A172 (cell line): ENCODE data around the gene SEPHS1. TPM values are rescaled to one million over a fixed set of nuclear protein-coding genes. Genes with fewer than 3 reads are reported as not detected.
A peak's percentile ranks its signal among the peaks of the same experiment; 100 is the strongest.

Experiments used
- DNase-seq: peaks from one replicate; pipeline ENCODE4 v3.0.0-alpha.2; 2015; ENCODE audit warnings: low spot score
- total RNA-seq: library from RNA; depleted of rRNA; stranded (reverse); fragments of >200 nt; shearing (Covaris generic); gene quantifications from 2 replicates; pipeline ENCODE4 v1.2.3, GENCODE V29; 2014

Gene SEPHS1
- total RNA-seq, 1 experiment from 2014 or later: 58.6 TPM

DNA sequence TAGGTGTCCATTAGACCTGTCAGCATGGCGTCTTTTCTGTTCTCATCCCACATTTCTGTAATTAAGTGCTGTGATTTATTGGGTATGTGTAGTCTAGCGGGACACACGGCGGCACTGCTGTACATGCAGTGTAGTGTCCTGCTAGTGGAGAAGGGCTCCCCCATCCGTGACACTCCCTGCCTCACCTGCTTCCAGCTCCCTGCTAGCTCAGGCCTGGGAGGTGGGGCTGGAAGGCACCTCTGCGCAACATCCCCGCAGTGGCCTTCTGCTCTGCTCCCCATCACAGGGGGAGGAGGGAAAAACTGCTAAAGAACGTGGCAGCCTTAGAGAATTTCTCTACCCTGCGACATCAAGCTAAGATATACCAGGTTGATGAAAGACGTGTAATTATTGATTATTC is 19.5 kb downstream of the SEPHS1 start:
- no peak for DNase-seq

DNA sequence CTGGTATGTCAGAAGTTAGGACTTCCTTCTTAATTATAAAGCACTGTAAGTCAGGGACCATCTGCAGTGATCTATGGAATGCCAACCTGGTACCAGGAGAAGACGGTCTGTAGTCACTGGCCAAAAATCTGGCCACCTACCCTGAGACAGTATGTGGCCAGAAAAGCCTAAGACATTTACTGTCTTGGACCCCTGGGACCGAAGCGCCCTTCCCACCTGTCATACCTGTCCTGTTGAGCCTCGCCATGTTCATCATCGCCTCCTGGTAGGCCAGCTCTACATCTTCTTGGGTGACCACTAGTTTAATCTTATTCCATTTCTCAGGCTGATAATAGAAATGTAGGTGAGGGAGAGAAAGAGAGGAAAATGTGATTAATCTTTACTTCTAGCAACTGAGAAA is 20.0 kb downstream of the SEPHS1 start:
- no peak for DNase-seq

DNA sequence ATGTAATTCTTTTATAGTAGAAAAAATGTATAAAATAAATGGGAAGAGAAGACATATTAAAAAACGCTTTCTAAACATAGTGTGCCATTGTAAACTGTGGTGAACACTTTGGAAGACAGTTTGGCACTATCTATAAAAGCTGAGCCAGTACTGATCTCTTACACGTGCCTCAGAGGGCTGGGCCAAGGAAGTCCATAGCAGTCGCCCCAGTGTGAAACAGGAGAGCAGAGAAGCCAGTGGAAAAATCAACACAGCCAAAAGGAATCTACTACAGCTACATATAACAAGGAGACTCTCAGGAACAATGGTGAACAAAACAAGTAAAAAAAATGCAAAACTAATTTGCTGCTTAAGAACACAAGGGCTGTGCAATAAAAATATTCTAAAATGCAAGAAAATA is 20.6 kb downstream of the SEPHS1 start:
- DNase-seq: no peak

DNA sequence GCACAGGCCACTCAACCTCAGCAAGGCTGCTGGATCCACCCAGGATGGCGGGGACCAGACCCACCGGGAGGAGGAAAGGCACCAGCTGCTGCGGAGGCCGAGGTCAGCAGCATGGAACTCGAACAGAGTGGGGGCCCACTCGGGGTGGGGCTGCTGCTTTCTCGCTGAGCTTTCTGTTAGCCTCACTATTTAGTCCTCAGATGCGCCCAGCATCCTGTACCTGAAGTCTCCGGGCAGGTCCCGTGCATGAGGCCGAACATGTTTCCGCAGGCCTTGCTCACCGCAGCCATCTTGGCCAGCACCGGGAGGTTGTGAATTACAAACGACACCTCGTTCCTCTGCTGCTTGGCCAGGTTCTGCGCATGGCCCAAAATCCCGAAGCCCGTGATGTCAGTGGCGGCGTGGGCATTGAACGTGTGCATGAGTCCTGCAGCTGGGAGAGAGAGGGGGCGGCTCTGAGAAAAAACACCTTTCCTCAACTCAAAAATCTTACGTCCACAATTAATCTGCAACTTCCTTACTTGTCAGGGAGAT is 25.4 kb downstream of the SEPHS1 start:
- no peak for DNase-seq

DNA sequence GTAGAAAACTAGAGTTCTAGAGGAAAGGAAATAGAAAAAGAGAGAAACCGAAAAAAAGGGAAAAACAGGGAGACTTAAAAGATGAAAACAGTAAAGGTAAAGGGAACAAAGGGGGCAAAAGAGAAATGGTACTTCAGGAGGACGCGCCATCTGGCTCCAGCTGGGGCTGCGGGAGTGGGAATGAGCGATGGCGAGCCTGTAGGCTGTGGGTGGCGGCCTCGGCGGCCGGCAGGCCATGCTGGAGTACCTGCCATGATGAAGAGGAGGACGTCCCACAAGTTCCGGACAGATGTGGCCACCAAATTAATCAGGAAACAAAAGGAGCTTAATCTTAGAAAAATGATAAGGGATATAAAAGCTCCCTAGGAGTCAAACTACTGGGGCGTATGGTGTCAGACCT is 26.5 kb downstream of the SEPHS1 start:
- no peak for DNase-seq

DNA sequence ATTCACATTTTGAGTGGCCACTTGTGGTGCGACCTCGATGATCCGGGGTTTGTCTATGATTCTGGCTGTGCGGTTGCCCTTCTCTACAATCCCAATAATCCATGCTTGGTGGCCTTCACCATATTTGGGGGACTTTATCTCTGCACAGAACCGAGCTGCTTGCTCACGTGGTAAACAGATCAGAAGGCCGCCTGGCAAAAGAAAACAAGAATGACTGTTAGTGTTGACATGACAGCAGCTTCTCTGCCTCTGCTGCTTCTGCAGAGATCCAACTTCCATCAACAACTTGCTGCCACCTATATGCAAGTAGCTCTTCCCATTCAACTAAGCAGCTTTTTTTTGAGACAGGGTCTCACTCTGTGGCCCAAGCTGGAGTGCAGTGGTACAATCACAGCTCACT is 28.9 kb downstream of the SEPHS1 start:
- no peak for DNase-seq

DNA sequence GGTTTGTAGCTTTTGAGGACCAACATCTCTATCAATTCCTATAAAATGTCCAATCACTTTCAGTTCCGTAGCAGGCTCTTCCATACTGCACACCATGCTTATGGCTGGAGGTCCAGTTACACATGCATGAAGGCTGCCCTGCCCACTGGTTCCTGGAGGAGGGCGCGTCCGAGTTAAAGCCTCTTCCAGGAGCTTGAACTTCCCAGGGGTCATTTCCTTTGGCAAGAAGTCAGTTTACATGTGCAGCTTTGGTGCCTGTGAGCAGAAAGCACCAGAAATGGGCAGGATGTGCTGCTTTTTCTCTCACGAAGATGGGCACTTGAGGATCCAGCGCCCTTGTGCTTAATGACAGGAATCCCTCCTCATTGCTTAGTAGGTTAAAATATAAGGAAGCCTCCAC is 30.6 kb downstream of the SEPHS1 start:
- no peak for DNase-seq

DNA sequence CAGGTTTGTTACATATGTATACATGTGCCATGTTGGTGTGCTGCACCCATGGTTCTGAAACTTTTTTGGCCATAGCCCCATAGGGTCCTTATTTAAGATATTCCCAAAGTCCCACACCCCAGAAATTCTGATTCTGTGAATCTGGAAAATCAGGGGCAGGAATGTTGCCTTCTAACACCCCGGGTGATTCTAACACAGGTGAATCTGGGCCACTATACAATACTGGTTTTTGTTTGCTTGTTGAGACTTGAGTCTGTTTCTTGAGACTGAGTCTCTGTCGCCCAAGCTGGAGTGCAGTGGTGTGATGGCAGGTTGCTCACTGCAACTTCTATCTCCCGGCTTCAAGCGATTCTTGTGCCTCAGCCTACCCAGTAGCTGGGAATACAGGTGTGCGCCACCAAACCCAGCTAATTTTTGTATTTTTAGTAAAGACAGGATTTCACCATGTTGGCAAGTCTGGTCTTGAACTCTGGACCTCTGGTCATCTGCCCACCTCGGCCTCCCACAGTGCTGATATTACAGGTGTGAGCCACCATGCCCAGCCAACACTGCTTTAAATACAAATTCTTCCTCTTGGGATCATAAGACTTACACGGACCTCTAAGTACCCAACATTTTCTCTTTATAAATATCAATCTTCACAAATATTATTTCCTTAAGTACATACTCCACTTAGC is 31.3 kb downstream of the SEPHS1 start:
- no peak for DNase-seq

DNA sequence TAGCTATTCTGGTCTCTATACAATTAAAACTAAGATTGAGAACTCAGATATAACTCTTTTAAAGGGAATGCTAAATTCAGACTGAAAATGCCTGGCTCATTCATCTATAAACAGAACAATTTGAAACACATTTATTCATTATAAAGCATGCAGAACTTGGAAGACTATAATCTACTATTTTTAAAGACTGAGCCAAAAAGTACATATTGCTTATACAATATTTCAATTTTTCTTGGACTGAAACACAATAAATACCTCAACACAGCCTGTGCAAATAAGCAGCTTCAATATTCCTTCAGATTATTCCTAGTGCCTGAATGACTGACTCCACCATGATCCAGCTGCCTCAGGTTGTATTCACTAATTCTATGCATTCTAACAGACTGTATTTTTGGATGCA is 32.7 kb downstream of the SEPHS1 start:
- DNase-seq: no peak

DNA sequence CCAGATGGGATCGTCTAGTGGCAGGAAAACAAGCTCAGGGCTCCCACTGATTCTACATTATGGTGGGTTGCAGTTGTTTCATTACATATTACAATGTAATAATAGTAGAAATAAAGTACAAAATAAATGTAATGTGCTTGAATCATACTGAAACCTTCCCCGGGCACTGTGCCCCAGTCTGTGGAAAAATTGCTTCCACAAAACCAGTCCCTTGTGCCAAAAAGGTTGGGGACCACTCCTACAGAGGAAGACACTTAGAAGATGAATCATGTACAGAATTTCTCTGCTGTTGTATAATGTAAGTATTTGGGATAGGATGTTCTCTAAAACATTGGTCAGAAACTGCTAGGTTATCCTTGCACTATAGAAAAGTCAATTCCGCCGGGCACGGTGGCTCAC is 36.9 kb downstream of the SEPHS1 start:
- DNase-seq: no peak

DNA sequence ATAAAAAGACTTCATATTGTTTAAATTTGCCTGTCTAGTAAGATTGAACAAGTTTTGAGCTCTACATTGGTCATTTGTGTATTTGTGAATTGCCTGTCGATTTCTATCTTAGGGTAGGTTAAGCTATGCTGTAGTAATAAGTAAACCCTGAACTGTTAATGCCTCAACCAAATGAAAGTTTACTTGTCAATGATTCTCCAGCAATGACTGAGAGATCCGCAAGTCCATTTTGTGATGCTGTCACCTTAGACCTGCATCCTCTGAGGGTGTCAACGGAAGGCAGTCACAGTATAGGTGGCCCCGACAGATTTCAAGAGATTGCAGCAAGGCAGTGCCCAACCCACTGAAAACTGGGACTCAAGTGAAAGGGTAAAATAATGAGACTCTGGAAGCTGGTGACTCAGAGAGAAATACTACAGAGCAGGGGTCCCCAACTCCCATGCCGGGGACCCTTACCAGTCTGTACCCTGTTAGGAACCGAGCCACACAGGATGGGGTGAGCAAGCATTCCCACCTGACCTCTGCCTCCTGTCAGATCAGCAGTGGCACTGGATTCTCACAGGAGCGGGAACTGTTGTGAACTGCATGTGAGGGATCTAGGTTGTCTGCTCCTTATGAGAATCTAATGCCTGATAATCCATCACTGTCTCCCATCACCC is 37.4 kb downstream of the SEPHS1 start:
- no peak for DNase-seq

DNA sequence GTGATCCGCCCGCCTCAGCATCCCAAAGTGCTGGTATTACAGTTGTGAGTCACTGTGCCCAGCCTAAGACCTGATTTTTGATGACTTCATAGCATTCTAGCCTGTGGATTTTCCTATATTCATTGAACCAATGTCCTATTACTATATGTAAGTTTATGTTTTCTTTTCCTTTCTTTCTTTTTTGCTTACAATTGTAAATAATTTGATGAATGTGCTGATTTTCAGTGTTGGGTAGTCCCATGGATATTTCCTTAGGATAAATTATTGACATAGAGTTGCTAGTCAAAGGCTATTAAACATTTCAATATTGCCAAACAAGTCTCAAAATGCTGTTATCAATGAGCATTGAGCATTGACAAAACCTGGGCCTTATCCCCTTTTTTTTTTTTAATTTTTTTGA is 38.3 kb downstream of the SEPHS1 start:
- DNase-seq: no peak

DNA sequence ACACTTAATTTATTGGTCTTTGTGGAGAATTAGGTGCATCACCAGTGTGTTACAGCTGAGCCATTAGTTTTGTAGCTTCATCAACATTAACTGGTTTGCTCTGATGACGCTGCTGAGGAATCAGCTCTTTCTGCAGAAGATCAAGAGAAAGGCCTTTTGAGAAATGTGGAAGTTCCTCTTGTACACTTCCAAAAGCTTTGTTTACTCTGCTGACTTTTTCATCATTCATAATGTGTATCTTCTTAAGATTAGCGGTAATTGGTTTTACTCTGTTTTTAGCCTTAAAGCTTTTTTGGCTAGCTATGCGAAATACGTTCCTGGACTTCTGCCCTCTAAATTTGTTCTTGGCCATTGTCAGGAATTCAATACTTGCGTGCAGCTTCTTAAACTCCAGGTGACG is 40.0 kb downstream of the SEPHS1 start:
- no peak for DNase-seq

DNA sequence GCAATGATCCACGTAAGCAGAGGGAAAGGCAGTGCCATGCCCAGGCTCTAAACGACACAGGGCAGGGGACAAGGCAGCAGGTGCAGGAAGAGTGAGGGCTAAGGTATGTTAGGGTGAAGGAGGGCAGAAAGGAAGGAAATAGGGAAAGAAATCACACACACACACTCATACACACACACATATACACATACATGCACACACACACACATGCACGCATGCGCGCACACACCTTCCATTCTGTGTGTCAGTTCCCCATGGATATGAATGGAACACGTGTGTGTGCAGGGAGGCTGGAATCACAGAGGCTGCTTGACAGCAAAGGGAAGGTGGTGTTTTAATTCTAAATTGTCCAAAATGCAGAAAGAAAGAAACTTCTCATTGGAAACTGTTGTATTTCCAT is 42.0 kb downstream of the SEPHS1 start:
- DNase-seq: no peak

DNA sequence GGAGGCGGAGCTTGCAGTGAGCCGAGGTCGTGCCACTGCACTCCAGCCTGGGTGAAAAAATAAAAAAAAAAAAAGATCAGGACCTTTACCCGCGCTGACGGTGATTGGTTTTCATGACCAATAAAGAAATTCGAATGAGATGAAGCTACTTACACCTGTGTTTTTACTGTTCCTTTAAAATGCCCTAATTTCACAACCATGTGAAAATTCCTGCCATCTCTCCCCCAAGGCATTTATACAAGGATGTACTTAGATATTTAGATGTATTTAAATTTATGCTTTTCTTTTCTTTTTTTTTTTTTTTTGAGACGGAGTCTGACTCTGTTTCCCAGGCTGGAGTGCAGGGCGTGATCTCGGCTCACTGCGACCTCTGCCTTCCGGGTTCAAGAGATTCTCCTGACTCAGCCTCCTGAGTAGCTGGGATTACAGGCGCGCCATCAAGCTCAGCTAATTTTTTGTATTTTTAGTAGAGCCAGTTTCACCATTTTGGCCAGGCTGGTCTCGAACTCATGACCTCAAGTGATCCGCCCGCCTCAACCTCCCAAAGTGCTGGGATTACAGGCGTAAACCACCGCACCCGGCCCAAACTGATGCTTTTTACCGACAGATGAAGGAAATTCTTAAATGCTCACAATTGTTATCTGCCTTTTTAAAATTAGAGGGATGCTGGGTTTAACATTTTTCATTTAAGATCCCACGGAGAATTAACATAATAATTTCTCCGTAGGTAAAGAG is 45.1 kb downstream of the SEPHS1 start:
- DNase-seq: no peak

DNA sequence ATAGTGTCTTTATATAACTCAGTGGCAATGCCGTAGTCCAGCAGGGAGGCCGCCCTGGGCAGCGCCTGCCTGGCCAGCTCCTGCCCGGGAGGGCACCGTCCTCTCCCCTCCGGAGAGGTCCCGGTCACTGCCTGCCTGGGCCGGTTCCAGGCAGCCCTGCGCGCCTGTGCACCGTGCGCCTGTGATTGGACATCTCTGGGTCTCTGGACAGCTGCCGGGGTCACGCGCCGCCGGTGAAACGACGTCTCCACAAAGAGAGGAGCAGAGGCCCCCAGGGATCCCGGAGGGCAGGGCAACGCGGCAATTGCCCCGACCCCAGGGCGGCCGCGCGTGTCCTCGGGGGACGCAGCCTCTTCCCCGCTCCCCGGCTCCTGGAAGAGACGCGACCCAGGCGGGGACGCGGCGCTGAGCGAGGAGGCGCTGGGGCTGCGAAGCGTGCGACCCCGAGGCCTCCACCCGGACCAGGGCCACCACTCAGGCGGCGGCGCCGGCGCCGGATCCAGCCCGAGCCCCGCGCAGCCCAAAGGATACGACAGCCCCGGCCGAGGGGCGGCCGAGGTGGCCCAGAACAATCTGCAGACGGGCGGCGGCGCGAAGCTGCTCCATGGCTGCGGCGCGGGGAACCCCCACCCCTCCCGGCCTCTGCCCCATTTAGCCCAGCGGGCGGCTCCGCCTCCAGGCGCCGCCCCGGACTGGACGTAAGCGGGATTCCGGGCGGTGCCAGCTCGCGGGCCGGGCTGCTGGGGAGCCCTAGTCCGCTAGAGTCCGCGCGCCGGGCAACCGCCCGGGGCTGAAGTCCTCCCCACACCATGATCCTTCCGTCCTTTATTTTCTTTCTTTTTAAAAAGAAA is 48.4 kb downstream of the SEPHS1 start, which contains the start of gene PHYH:
Gene PHYH, minus strand, starts transcription at position 628 of the 851 bp plus-strand sequence. Its CDS starts 22 bp downstream, at position 606.
- DNase-seq: peak; percentile 72

DNA sequence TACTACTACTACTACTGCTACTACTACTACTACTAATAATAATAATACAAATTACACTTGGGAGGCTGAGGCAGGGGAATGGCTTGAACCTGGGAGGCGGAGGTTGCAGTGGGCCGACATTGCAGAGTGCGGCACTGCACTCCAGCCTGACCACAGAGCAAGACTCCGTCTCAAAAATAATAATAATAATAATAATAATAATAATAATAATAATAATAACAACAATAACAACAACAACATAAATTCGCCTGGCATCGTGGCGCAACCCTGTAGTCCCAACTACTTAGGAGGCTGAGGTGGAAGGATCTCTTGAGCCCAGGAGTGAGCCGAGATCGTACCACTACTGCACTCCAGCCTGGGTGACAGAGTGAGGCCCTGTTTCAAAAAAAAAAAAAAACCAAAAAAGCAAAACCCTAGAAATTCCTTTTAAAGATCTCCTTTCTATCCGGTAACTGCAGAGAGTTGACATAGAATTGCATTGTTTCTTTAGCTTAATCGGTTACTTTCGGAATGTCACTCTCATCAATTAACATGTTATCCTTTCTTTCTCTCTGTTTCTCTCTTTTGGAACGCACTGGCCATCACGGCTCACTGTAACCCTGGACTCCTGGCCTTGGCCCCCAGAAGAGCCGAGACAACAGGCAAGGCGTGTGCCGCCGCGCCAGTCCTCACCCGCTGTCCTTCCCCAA is 49.2 kb downstream of the SEPHS1 start:
- DNase-seq: no peak

DNA sequence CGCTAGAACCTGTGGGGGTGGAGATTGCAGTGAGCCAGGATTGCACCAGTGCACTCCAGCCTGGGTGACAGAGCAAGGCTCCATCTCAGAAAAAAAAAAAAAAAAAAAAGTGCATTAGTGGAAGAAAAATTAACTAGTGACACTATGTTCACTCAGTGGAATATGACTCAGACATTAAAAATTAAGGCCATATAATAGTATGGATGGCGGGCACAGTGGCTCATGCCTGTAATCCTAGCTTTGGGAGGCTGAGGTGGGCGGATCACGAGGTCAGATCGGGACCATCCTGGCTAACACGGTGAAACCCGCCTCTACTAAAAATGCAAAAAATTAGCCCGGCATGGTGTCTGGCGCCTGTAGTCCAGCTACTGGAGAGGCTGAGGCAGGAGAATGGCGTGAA is 51.6 kb downstream of the SEPHS1 start:
- DNase-seq: no peak

DNA sequence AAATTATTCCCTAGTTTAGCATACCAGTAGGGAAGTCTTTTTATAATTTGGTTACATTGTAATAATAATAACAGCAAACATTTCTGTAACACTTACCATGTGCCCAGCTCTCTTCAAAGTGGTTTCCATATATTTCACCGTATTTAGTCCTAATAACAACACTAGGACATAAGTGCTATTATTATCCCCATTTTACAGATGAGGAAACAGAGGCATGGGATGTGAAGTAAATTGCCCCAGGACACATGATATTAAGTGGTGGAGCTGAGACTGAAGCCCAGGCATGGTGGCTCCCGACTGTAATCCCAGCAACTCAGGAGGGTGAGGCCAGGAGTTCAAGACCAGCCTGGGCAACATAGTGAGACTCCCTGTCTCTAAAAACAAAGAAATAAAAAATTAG is 53.3 kb downstream of the SEPHS1 start:
- DNase-seq: no peak

DNA sequence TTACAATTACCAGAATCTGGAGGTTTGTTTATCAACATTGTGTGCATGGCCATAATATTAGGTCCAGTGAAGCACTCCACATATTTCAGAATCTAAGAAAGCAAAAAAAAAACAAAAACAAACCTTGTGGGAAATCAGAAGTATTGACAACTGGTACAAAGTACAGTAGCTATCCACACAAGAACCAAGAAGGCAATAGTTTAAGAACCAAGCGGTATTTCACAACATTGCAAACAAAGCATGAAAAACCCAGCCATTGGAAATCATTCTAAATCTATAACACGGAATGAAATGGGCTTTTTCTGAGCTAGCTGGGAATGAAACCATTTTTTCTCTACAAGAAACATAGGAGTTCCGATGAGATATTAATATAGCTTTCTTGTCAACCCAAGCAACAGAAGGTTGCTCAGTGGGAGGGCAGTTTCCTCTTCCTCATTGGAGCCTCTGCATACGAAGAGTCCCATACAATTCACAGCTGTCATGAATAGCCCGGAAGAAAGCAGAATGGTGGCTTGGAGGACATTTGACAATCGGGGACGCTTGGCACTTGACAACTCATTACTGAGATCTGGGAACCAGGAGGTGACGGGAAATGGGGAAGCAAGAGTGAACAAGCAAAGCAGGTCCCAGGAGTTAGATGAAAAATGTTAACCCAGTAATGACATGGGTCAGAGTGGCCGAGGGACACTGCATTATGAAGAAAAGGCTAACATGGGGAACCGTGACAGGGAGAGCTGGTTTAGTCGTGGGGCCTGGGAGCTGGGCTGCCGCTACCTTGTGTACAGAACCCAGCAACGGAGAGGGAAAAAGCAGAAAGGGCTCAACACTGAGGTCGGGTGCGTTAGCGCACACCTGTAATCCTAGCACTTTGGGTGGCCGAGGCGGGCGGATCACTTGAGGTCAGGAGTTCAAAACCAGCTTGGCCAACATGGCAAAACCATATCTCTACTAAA is 56.0 kb downstream of the SEPHS1 start:
- no peak for DNase-seq
